HG02852 (cell line): Measurements from ENCODE around the gene B9D1.
"Not testable (repeated sequence)": the region's sequence is repeated elsewhere in the genome, so short reads cannot be mapped to it uniquely, and the experiment has no call there.

Experiments used
- ATAC-seq: cut with Tn5 transposase; IDR thresholded peaks from one replicate; pipeline ENCODE4 v1.9.1; 2021; ENCODE audit warnings: mild to moderate bottlenecking, moderate library complexity; ENCODE audit not compliant: unreplicated experiment

Gene B9D1

DNA sequence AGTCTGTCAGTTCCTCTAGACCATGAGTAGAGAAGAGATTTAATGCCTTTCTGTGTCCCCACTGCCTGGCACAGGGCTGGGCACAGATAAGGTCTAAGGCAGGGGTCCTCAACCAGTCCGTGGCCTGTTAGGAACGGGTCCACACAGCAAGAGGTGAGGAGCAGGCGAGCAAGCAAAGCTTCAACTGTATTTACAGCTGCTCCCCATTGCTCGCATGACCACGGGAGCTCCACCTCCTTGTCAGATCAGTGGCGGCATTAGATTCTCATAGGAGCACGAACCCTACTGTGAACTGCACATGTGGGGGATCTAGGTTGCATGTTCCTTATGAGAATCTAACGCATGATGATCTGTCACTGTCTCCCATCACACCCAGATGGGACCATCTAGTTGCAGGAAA, 1.8 kb downstream of the B9D1 start:
- no peak for ATAC-seq

DNA sequence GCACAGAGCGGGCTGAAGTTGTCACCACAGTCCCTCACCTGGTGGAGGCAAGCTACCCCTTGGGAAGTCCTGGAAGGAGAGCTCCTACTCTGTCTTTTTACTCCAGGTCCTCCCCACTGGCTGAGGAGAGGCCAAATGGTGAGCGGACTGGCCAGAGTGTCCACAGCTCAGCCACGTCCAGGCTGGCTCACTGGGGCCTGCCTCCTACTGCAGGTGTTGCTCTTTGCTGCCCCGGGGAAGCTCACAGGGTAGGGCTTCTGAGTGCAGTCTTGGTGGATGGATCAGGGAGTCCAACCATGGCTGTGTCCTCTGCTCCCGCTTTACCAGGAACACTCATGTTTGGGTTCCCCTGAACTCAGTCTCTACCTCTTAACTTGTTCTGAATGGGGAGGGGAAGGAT, 2.7 kb downstream of the B9D1 start:
- ATAC-seq = no peak

DNA sequence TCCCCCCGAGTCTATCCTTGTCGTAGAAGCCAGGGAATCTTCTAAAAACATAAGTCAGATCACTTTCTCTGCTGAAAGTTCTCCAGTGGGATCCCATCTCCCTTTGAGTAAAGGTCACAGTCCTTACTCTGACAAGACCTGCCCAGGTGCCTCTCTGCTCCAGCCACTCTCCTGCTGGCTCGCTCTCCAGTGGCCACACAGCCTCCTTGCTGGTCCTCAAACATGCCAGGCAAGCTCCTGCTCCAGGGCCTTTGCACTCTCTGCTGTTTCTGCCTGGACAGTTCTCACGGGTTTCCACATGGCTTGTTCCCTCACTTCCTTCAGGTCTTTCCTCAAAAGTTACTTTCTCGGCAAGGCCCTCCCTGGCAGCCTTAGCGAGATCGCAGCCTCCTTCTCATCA, 3.4 kb downstream of the B9D1 start:
- ATAC-seq = no peak

DNA sequence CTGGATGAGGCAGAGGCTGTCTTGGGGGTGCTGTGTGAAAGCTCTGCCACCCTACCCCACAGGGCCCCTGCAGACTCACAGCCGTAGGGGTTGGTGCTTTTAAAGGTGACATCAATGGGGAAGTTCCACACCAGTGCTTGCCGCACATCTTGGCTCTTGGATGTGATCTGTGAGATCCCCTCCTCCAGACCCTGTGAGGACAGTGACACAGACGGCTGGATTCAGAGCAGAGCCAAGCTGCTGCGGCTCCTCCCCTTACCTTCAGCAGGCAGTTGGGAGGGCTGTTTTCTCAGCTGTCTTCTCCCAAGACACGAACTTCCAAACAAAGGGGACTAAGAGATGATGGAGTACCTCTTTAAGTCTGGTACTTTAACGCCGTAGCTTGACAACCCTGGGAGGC, 4.8 kb downstream of the B9D1 start:
- ATAC-seq = no peak

DNA sequence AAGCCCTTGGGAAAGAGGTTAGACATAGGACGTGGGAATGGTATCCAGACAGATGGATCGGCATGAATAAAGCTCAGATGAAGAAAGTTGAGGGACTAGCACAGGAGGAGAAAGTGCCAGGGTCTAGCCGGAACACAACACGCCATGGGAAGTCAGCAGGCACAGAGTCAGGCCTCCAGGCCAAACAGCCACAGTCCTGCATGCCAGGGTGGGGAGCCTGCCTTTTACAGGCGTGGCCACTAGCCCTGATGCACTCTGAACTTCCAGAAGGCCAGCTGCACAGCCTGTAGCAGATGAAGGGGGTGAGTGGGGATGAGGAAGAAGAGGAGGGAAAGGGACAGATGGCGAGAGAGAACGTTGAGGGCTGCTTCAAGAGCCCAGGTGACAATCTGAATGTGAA, 5.2 kb downstream of the B9D1 start:
- ATAC-seq = no peak

DNA sequence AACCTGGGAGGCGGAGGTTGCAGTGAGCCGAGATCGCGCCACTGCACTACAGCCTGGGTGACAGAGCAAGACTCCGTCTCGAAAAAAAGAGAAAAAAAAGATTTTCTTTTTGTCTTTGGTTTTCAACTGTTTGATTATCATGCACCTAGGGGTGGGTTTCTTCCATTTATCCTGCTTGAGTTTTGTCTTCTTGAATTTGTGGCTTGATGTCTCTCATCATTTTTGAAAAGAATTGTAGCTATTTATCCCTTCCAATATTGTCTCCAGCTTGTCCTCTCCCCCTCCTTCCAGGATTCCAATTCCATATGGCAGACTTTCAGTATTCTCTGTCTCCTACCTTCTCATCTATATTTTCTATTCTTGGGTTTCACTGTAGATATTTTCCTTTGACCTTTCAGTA, 7.8 kb downstream of the B9D1 start:
- no peak for ATAC-seq

DNA sequence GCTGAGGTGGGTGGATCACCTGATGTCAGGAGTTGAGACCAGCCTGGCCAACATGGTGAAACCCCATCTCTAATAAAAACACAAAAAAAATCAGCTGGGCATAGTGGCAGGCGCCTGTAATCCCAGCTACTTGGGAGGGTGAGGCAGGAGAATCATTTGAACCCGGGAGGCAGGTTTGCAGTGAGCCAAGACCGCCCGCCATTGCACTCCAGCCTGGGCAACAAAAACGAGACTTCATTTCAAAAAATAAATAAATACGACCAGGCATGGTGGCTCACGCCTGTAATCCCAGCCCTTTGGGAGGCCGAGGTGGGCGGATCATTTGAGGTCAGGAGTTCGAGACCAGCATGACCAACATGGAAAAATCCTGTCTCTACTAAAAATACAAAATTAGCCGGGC, 9.1 kb downstream of the B9D1 start:
- not testable (repeated sequence) for ATAC-seq

DNA sequence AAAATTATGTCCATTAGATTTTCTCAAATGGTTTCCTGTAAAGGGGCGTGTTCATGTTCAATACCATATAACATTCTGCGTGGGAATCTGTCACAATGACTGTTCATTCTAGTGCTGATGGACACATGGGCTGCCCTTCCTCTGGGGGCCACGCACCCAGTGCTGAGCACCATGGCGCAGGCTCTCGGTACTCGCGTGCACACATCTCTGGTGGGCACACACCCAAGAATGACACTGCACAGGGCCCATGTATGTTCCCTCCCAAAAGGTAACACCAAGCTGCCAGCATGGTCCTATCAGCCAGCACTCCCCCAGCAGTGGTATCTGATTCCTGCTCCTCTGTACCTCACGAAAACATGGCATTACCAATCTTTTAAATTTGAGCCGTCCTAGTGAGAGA, 13.7 kb downstream of the B9D1 start:
- no peak for ATAC-seq

DNA sequence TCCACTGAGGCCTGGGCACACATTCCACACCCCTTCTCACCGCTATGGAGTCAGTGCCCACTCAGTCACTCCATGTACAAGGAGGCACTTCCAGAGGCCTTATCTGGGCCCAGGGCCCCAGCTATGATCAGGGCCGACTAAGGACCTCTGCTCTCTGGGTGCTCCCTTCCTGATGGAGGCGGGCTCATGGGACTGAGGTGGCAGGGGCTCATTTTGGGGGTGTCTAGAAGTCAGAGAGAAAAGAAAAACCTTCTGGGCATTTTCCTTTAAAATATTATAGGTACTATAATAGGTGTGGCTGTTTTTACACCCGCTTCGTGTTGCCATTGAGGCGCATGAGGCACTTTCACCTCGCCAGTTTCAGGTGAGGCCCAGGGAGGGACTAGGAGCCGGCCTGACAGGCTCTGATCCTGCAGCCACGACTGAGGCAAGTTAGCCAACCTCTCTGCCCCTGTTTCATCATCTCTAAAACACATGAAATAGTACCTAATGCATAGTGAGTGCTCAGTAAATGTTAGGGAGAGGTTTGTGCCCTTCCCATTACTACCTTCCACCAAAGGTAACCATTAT, 14.4 kb downstream of the B9D1 start:
- no peak for ATAC-seq

DNA sequence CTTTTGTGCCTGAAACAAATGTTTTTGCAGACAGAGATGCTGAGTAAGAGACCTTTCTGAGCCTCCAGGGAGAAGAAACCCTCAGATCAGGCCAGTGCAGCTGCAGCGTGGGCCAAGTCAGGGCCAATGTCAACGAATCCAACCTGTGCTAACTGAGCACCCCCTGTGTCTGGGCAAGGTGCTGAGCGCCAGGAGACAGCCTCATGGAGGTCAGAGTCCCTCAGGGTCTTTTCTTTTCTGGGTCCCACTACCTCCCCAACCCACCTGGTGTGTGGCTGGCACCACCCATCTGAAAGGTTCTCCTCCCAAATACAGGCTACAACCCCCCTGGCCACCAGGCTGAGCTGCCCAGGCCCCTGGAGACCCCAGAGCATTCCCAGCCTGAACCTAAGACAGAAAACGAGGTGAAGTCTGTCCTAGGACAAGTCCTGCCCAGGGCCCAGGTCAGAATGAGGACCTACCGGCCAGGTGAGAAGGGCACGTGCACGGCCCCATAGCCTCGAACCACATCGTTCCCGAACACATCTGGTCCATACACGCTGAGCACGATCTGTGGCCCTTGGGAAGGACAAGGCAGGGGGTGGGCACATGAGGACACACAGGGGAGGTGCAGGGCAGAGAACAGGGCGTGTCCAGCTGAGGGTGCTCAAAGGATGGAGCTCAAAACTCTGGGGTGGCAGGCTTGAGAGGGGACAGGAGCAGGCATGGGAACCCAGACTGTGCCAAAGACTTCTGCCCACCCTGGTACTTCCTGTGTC, 15.0 kb downstream of the B9D1 start:
- no peak for ATAC-seq

DNA sequence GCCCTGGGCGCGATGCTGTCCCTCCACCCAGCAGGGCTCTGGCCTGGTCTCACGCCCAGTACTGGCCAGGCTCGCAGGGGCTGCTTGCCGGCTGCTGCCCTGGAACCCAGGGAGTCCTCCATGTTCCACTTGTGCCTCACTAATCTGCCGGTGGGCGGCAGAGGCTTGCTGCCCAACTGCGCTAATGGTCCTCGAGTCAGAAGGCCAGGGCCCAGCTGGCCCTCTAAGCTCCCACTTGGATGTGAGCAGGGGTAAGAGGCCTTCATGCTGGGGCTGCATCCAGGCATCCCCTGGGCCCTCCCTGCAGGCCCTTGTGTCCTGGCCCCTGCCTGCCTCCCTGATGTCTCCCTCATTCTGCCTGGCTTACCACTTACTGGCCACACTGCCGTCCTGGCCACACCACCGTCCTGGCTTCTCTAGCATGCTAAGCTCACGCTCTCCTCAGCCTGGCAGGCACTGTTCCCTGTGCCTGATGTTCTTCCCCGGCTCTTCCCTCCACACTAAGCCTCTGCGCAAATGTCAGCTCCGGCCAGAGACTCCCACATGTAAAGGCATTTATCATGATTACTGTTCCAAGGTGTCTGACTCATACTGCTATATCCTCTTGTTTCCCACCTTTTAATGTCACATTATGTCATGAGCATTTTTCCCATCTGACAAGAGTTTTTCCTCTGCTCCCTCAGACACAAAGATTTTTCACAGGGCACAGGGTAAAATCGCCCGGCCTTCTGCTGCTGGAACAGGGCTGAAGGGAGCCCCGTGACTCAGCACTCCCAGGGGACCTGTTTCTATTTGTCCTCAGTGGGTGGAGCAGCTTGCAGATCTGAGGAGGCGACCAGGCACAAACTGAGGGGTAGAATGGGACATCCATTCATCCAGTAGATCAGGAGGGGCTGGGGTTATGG, 15.9 kb downstream of the B9D1 start:
- ATAC-seq = no peak

DNA sequence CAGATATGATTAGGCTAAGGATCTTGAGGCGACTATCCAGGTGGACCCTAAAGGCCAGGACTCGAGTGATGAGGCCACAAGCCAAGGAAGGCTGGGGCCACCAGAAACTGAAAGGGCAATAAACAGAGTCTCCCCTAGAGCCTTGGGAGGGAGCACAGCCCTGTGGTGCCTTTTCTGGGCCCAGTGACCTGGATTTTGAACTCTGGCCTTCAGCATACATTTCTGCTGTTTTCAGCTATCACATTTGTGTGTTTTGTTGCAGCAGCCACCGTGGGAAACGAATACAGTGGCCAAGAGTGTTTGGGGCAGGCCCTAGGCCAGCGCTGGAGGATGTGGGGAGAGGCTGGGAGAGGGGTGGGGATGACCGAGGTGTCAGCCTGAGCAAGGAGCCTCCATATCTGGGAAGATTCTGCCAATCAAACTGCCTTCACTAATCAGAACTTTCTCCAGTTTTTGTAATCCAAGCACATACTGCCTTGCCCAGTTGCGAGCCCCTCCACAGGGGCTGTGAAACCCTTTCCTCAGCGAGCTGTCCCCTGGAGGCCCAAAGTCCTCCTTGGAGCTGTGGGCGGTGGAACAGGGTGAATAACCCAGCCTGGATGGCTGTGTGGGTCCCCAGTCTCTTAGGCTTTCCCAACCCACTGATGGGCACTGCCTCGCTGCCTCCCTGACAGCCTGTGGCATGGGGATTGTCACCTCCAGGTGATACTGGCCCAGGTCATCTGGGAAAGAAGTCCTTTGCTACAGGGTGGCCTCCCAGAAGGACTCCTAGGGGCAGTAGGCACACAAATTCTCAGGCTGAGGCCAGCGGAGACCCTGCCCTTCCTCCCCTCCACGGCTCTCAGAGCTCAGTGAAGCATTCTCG, 16.8 kb downstream of the B9D1 start:
- no peak for ATAC-seq

DNA sequence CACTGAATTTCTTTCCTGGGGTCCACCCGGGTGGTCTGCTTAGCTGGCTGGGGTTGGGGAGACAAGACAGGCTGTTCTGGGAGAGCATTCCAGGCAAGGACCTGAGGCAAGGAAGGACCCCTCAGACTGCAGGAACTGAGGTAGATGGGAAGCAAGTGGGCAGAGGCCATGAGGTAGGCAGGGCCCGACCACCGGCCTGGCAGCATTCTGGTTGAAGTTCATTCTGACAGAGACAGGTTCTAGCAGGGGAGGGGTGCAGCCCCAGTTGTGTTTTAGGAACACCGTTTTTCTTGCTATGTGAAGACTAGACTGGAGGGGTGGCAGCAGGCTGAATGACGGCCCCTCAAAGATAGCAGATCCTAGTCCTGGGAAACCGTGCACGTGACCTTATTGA, 17.5 kb downstream of the B9D1 start:
- ATAC-seq = no peak

DNA sequence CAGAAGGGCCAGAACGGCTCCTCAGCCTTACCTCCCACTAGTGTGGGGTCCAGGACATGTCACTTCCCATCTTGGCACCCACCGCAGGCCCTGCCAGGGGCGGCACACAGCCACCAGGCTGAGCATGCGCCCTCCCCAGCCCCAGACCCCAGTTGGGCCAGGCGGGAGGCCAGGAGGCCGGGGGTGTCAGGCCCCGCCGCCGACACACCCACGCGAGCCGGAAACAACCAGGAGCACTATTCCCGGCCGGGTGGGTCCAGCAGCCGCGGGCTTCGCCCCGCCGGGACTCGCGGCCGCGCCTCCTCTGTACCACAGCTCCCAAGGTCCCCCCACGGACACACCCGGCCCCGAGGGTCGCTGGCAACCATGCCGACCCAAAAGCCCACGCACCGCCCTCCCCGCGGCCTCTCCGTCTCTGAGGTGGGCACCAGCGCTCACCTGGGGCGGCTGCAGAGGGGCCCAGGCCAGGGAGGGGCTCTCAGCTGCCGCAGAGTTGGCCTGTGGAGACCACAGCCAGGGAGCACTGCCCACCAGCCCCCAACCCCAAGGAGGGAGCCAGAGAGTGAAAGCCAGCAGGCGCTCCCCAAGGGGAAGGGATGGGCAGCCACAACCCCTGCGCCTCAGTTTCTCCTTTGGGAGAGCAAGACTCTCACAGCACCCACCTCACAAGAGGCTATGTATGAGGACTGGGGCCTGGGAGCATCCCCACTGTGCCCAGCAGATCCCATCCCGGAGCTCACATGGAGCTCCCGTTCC, 18.0 kb downstream of the B9D1 start:
- no peak for ATAC-seq

DNA sequence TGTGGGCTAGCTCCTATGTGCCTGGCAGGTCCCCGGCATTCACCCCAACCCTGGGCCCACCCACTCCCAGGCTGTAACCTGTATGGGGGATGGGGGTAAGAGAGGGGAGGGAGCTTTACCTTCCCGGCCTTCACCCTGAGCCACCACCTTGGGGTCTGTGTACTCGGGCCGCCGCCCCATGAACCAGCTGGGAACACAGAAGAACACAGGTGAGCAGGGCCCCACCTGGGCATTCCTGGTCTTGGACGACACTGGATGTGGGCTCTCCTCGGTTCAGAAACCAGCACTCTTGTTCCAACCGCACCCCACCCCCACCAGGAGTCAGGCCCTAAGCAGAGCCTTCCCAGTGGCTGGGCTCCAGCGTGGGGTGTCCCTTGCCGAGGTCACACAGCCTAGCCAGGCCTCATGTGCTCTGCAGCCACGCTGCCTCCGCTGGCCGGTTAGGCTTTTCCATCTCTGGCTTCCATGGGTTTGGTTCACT, 18.8 kb downstream of the B9D1 start:
- ATAC-seq = no peak

DNA sequence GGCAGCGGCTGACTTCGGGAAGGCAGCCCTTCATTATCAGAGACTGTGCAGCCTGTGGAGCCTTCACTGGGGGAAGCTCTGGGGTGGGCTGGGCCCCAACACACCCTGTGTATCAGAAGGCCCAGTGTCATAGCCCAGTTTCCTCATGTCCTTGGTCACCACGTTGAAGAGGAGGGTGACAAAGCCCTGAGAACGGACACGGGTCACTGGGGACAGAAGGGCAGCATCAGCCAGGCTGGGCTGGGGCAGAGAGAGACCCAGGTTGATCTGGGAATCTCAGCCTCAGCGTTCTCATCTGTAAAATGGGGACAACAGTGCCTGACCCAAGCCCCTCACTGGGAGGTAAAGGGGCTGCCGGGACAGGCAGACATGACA, 19.3 kb downstream of the B9D1 start:
- ATAC-seq = no peak

DNA sequence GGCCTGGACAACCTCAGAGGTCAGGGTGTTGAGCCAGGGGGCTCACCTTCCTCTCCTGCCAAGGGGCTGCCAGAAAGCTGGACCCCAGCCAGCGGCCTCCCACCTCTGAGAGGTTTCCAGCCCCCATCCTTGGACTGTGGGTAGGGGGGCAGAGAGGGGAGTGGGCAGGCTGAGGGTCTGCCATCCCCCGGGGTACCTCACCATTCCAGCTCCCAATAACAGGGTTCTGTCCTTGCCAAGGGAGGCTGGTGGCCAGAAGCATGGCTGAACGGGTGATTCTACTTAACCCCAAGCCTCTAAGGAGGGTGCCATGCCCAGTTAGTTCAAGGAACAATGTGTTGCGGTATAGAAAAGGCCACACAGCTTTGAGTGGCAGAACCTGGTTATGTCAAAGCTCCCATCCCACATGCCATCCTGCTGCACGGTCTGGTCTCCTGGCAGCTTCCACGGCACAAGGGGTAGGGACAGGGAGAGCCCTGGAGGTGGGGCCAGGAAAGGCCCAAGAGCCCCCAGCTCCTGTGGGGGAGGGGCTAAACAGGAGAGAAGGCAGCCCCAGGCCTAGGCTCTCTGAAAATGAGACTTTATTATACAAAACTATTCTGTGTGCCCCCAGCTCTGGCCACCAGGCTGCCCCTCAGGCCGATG, 19.8 kb downstream of the B9D1 start:
- ATAC-seq = no peak

DNA sequence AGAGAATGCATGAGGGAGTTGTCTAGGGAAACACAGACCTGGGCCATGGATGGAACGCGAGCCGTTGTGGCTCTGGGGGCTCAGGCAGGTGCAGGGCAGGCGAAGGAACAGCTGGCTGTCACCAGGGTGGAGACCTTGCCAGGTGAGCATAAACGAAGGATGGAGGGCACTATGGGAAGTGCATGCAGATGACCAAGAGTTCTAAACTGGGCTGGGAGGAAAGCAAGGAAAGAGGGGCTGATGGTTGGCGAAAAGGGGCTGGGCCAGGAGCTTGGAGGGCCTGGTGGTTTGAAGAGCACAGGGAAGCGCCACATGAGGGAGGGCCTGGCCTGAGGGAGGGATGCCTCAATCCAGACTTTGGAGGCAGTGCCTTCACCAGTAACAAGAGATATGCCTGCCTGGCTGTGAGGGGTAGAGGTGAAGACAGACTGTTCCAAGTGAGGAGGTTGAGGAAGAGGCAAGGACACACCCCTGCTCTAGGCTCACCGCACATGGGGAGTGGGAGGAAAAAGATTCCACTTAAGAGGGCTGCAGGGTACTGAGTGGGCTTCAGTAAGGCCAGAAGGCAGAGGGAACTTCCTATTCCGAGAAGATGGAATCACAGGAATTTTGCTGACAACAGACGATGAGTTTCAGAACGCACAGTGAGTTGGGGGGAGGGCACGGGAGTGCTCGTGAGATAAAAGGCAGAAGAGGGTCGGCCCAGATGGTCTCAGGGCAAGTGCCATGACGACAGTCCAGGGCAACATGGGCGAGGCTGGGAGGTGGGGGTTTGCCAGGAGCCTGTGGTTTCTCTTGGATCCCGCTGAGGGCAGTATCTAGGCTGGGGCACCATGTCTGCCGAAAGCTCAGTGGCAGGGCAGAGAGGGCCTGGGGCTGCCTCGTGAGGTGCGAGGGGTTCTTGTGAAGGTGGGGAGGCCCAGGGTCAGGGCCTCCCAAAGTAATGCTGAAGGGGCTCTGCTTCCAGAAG, 20.6 kb downstream of the B9D1 start:
- no peak for ATAC-seq

DNA sequence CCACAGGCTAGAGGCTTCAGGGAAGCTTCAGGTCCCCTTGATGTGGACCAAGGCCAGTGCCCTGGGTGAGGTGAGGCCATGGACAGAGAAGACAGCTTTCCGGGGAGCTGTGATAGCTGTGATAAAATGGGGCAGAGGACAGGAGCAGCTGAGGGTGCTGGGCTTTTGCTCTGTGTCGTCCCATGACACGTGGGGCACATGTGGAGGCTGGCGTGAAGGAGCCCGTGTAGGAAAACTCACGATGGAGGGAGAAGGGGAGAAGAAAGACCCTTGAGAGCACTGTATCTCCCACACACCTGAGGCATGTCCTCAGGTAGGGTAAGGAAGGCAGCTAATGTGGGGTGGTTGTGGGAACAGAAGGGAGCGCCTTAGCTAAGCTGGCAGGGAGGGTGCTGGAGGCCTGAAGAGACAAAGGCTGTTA, 21.3 kb downstream of the B9D1 start:
- no peak for ATAC-seq
